ENCODE results near the gene LAMB3.

Gene LAMB3

GRCh38 chr1:209641832-209642172, 10.4 kb downstream of the LAMB3 start:
- H3K27ac ChIP-seq = no peak overlapping the region

GRCh38 chr1:209635850-209636249, 16.4 kb downstream of the LAMB3 start:
- H3K4me3 ChIP-seq = no peak overlapping the region
- no peak overlapping the region for H3K27ac ChIP-seq
- no peak for TF ChIP-seq Cebpa-rat (IDR thresholded peaks at IDR 0.05)
- H4K20me1 ChIP-seq = no peaks in the 10 kb centered on the region
- no peak overlapping the region for H3K9ac ChIP-seq
- H3K4me1 ChIP-seq = peaks cover 11% of the 10 kb centered on the region
- H3K9me3 ChIP-seq = no peaks in the 10 kb centered on the region
- H3K4me2 ChIP-seq = no peak overlapping the region
- no peaks in the 10 kb centered on the region for H3K36me3 ChIP-seq
- no peaks in the 10 kb centered on the region for H3K27me3 ChIP-seq

More at GRCh38 chr1:209641832-209642172, 10.4 kb downstream of the LAMB3 start:
- Histone ChIP-seq H3K9ac (no peak overlapping the region), H4K20me1 (no peaks in the 10 kb centered on the region), H3K4me2 (no peak overlapping the region), H3K36me3 (no peaks in the 10 kb centered on the region), H3K27me3 (no peaks in the 10 kb centered on the region), H3K4me3 (no peak overlapping the region), H3K4me1 (peaks cover 25% of the 10 kb centered on the region), H3K9me3 (no peaks in the 10 kb centered on the region)
- TF ChIP-seq Cebpa-rat (IDR thresholded peaks at IDR 0.05) = no peak

GRCh38 chr1:209634005-209634737, 18.1 kb downstream of the LAMB3 start:
- Histone ChIP-seq H3K36me3 (no peaks in the 10 kb centered on the region), H3K9me3 (no peaks in the 10 kb centered on the region), H3K27me3 (no peaks in the 10 kb centered on the region), H3K4me2 (no peak overlapping the region), H3K4me1 (peaks cover 11% of the 10 kb centered on the region), H3K27ac (no peak overlapping the region), H3K4me3 (no peak overlapping the region), H4K20me1 (no peaks in the 10 kb centered on the region), H3K9ac (no peak overlapping the region)
- TF ChIP-seq Cebpa-rat (IDR thresholded peaks at IDR 0.05) = no peak

- H3K4me1 ChIP-seq = peaks cover 11% of the 10 kb centered on the region
- no peak overlapping the region for H3K27ac ChIP-seq
- no peak for TF ChIP-seq Cebpa-rat (IDR thresholded peaks at IDR 0.05)
- H4K20me1 ChIP-seq = no peaks in the 10 kb centered on the region
- H3K4me2 ChIP-seq = no peak overlapping the region
- no peak overlapping the region for H3K4me3 ChIP-seq
- no peak overlapping the region for H3K9ac ChIP-seq
- H3K27me3 ChIP-seq = no peaks in the 10 kb centered on the region
- no peaks in the 10 kb centered on the region for H3K36me3 ChIP-seq
- no peaks in the 10 kb centered on the region for H3K9me3 ChIP-seq
Measured at GRCh38 chr1:209633335-209633997, 18.8 kb downstream of the LAMB3 start.

- Histone ChIP-seq H3K36me3 (no peaks in the 10 kb centered on the region), H3K4me2 (no peak overlapping the region), H3K9me3 (no peaks in the 10 kb centered on the region), H4K20me1 (no peaks in the 10 kb centered on the region), H3K27ac (no peak overlapping the region), H3K4me1 (peaks cover 24% of the 10 kb centered on the region), H3K4me3 (no peak overlapping the region), H3K9ac (no peak overlapping the region), H3K27me3 (no peaks in the 10 kb centered on the region)
- no peak for TF ChIP-seq Cebpa-rat (IDR thresholded peaks at IDR 0.05)
Measured at GRCh38 chr1:209630383-209631225, 21.6 kb downstream of the LAMB3 start.

GRCh38 chr1:209629621-209630382, 22.4 kb downstream of the LAMB3 start:
- H4K20me1 ChIP-seq = no peaks in the 10 kb centered on the region
- H3K4me3 ChIP-seq = no peak overlapping the region
- no peaks in the 10 kb centered on the region for H3K36me3 ChIP-seq
- no peaks in the 10 kb centered on the region for H3K9me3 ChIP-seq
- no peaks in the 10 kb centered on the region for H3K27me3 ChIP-seq
- peaks cover 32% of the 10 kb centered on the region for H3K4me1 ChIP-seq
- TF ChIP-seq Cebpa-rat (IDR thresholded peaks at IDR 0.05) = no peak
- H3K27ac ChIP-seq = no peak overlapping the region
- no peak overlapping the region for H3K4me2 ChIP-seq
- H3K9ac ChIP-seq = no peak overlapping the region

GRCh38 chr1:209628618-209629299, 23.5 kb downstream of the LAMB3 start:
- Histone ChIP-seq H3K4me3 (no peak overlapping the region), H3K9ac (no peak overlapping the region), H3K27me3 (no peaks in the 10 kb centered on the region), H3K4me1 (peaks cover 34% of the 10 kb centered on the region), H3K4me2 (no peak overlapping the region), H4K20me1 (no peaks in the 10 kb centered on the region), H3K36me3 (no peaks in the 10 kb centered on the region), H3K27ac (no peak overlapping the region), H3K9me3 (no peaks in the 10 kb centered on the region)
- no peak for TF ChIP-seq Cebpa-rat (IDR thresholded peaks at IDR 0.05)

- Histone ChIP-seq H3K27me3 (no peaks in the 10 kb centered on the region), H3K9ac (no peak overlapping the region), H3K4me3 (no peak overlapping the region), H3K4me1 (peaks cover 34% of the 10 kb centered on the region), H3K36me3 (no peaks in the 10 kb centered on the region), H3K9me3 (no peaks in the 10 kb centered on the region), H4K20me1 (no peaks in the 10 kb centered on the region), H3K4me2 (peak overlapping the region; percentile 17; the same call in 1 of the 2 replicates), H3K27ac (no peak overlapping the region)
- no peak for TF ChIP-seq Cebpa-rat (IDR thresholded peaks at IDR 0.05)
Measured at GRCh38 chr1:209627732-209628196, 24.5 kb downstream of the LAMB3 start.

Data from BLaER1 (cell line).